Tibial nerve (tissue), 4 donors: ENCODE data around the gene SFTPD. TPM values are rescaled to one million over a fixed set of nuclear protein-coding genes. Genes with fewer than 3 reads are reported as not detected.
"Not testable (repeated sequence)": the region's sequence is repeated elsewhere in the genome, so short reads cannot be mapped to it uniquely, and the experiment has no call there.

Source experiments
- DNase-seq, 2 donors: peaks; one replicate each; pipeline ENCODE4 v3.0.0-alpha.2; 2019; ENCODE audit warnings: low spot score in 2 of 2
- H3K27ac ChIP-seq, 4 donors: fragments of 200-600 bp; sonication (generic) in 3 of 4; one replicate each; pipeline ENCODE4 v1.5.1; 2017 to 2019; ENCODE audit warnings: mild to moderate bottlenecking in 1 of 4
- H3K27me3 ChIP-seq, 2 donors: fragments of 200-600 bp; sonication (generic) in 1 of 2; one replicate each; pipeline versions ENCODE4 v1.5.1 to v1.6.0; 2017 to 2019
- H3K36me3 ChIP-seq, 3 donors: fragments of 200-600 bp; sonication (generic); one replicate each; pipeline ENCODE4 v1.5.1; 2018 to 2019
- H3K4me1 ChIP-seq, 4 donors: fragments of 200-600 bp; sonication (generic) in 3 of 4; one replicate each; pipeline ENCODE4 v1.5.1; 2017 to 2019
- H3K4me3 ChIP-seq, 4 donors: fragments of 200-600 bp; sonication (generic) in 3 of 4; one replicate each; pipeline ENCODE4 v1.5.1; 2017 to 2019; ENCODE audit warnings: mild to moderate bottlenecking in 1 of 4, moderate library complexity in 1 of 4
- H3K9me3 ChIP-seq, 4 donors: fragments of 200-600 bp; sonication (generic) in 3 of 4; one replicate each; pipeline ENCODE4 v1.5.1; 2017 to 2019
- EP300 ChIP-seq, 2 donors: sonication (generic); formaldehyde crosslinking; IDR thresholded peaks; one replicate each; pipeline ENCODE4 v1.6.1; 2017; ENCODE audit warnings: antibody characterized with exemption in 2 of 2, mild to moderate bottlenecking in 1 of 2
- POLR2A ChIP-seq, 2 donors: fragments of 450-650 bp; IDR thresholded peaks; one replicate each; pipeline ENCODE4 v1.6.1; 2017; ENCODE audit warnings: antibody characterized with exemption in 2 of 2, mild to moderate bottlenecking in 2 of 2, moderate library complexity in 2 of 2
- WGBS, 2 donors: methylation state at CpG; one replicate each; pipeline ENCODE4 v1.1.5; 2018; 5-methylcytosine and 5-hydroxymethylcytosine counted together
- total RNA-seq, 4 donors: library from RNA; depleted of rRNA; stranded (reverse); fragments of >200 nt; gene quantifications; one replicate each; pipeline ENCODE4 v1.1.0, GENCODE V29; 2016
- TF ChIP-seq, protein P1 (sequence below), 5 experiments: fragments of 200-600 bp in 3 of 5; fragments of 450-650 bp in 2 of 5; sonication (generic) in 3 of 5; IDR thresholded peaks; one replicate each; pipeline ENCODE4 v1.5.1; 2016 to 2019; ENCODE audit warnings: antibody characterized with exemption in 5 of 5, mild to moderate bottlenecking in 3 of 5, moderate library complexity in 2 of 5

Gene SFTPD
- 1 to 10 TPM in 2 of 4 donors, not detected in 2; 1.5 to 2.5 TPM for total RNA-seq

GRCh38 chr10:79948976-79949722, at the start of gene SFTPD:
TSS of gene SFTPD (minus strand) at chr10:79949105. CDS start at chr10:79946659, 2,446 bp downstream.
- H3K4me3 ChIP-seq, result no peak within 1 kb of the TSS

GRCh38 chr10:79995979-79996634, 47.2 kb upstream of the SFTPD start:
- Histone ChIP-seq H3K27me3 (no peaks in the 10 kb centered on the region), H3K4me1 (no peaks in the 10 kb centered on the region), H3K36me3 (no peaks in the 10 kb centered on the region), H3K9me3 (peaks cover 0 to 9% (median 0%) of the 10 kb centered on the region in 4 donors), H3K4me3 (no peak overlapping the region), H3K27ac (no peak overlapping the region)
- 50 to 80% methylated on average over 1 of the region's 1 CpG for WGBS, 2 donors
- no peak for DNase-seq
- no peak for TF ChIP-seq POLR2A (IDR thresholded peaks at IDR 0.05)
- TF ChIP-seq EP300 (IDR thresholded peaks at IDR 0.05), result no peak
- TF ChIP-seq, protein P1, sequence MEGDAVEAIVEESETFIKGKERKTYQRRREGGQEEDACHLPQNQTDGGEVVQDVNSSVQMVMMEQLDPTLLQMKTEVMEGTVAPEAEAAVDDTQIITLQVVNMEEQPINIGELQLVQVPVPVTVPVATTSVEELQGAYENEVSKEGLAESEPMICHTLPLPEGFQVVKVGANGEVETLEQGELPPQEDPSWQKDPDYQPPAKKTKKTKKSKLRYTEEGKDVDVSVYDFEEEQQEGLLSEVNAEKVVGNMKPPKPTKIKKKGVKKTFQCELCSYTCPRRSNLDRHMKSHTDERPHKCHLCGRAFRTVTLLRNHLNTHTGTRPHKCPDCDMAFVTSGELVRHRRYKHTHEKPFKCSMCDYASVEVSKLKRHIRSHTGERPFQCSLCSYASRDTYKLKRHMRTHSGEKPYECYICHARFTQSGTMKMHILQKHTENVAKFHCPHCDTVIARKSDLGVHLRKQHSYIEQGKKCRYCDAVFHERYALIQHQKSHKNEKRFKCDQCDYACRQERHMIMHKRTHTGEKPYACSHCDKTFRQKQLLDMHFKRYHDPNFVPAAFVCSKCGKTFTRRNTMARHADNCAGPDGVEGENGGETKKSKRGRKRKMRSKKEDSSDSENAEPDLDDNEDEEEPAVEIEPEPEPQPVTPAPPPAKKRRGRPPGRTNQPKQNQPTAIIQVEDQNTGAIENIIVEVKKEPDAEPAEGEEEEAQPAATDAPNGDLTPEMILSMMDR (IDR thresholded peaks at IDR 0.05), result no peak

More at GRCh38 chr10:79948976-79949722, at the start of gene SFTPD:
- 76 to 80% methylated on average over 3 of the region's 3 CpGs for WGBS, 2 donors
- Histone ChIP-seq H3K9me3 (peaks cover 0 to 39% (median 5%) of the 10 kb centered on the region in 4 donors), H3K27ac (no peak within 1 kb of the TSS), H3K4me1 (no peaks in the 10 kb centered on the region), H3K36me3 (peaks cover 0 to under 1% (median 0%) of the 10 kb centered on the region in 3 donors), H3K27me3 (no peaks in the 10 kb centered on the region)
- no peak for DNase-seq
- TF ChIP-seq EP300 (IDR thresholded peaks at IDR 0.05) (no peak), POLR2A (IDR thresholded peaks at IDR 0.05) (no peak)
- TF ChIP-seq, protein P1 (IDR thresholded peaks at IDR 0.05), result no peak

- H3K36me3 ChIP-seq, result no peaks in the 10 kb centered on the region
- no peak overlapping the region for H3K4me3 ChIP-seq
- no peaks in the 10 kb centered on the region for H3K4me1 ChIP-seq
- H3K27ac ChIP-seq, result no peak overlapping the region
- H3K27me3 ChIP-seq, result no peaks in the 10 kb centered on the region
- WGBS, 2 donors, result 62 to 76% methylated on average over 5 of the region's 5 CpGs
- no peak for DNase-seq
- H3K9me3 ChIP-seq, result peaks cover 0 to 24% (median 0%) of the 10 kb centered on the region in 4 donors
- TF ChIP-seq, protein P1 (IDR thresholded peaks at IDR 0.05), result no peak
- TF ChIP-seq EP300 (IDR thresholded peaks at IDR 0.05), result no peak
- no peak for TF ChIP-seq POLR2A (IDR thresholded peaks at IDR 0.05)
These were observed 45.7 kb upstream of the SFTPD start for GRCh38 chr10:79994556-79994955.

GRCh38 chr10:79988199-79988598, 39.3 kb upstream of the SFTPD start:
- Histone ChIP-seq H3K27me3 (peaks cover 0 to 11% of the 10 kb centered on the region in 2 donors), H3K9me3 (peaks cover 0 to 38% (median 2%) of the 10 kb centered on the region in 4 donors)
- H3K27ac ChIP-seq, DNase-seq, H3K36me3 ChIP-seq, H3K4me1 ChIP-seq, H3K4me3 ChIP-seq: not testable (repeated sequence)
- 88 to 90% methylated on average over 2 of the region's 2 CpGs for WGBS, 2 donors

- 83 to 87% methylated on average over 2 of the region's 2 CpGs for WGBS, 2 donors
- Histone ChIP-seq H3K9me3 (peaks cover 0 to 35% (median 2%) of the 10 kb centered on the region in 4 donors), H3K4me1 (peaks cover 0 to 18% (median 8%) of the 10 kb centered on the region in 4 donors), H3K27me3 (peaks cover 0 to 17% of the 10 kb centered on the region in 2 donors)
- not testable (repeated sequence) for H3K36me3 ChIP-seq, H3K27ac ChIP-seq, H3K4me3 ChIP-seq, DNase-seq
These were observed 37.8 kb upstream of the SFTPD start for GRCh38 chr10:79986661-79987060.
